Uterus (tissue), 4 donors: ENCODE results near the gene RAD9A. TPM values are rescaled to one million over a fixed set of nuclear protein-coding genes. Genes with fewer than 3 reads are reported as not detected.

Experiments
- DNase-seq, 2 donors: peaks; one replicate each; pipeline ENCODE4 v3.0.0-alpha.2; 2019 to 2020
- H3K27ac ChIP-seq, 2 donors: fragments of 200-600 bp; sonication (generic); 1 replicate in 1 of 2; 2 replicates in 1 of 2; pipeline ENCODE4 v1.5.1; 2016 to 2018
- H3K27me3 ChIP-seq, 2 donors: fragments of 200-600 bp; sonication (generic); one replicate each; pipeline ENCODE4 v1.5.1; 2018 to 2019; ENCODE audit warnings: control low read depth in 1 of 2
- H3K36me3 ChIP-seq, 2 donors: fragments of 200-600 bp; sonication (generic); one replicate each; pipeline ENCODE4 v1.5.1; 2019; ENCODE audit warnings: control low read depth in 1 of 2
- H3K4me1 ChIP-seq, 2 donors: fragments of 200-600 bp; sonication (generic); one replicate each; pipeline ENCODE4 v1.5.1; 2018 to 2019; ENCODE audit warnings: control low read depth in 1 of 2
- H3K4me3 ChIP-seq, 2 donors: fragments of 200-600 bp; sonication (generic); 1 replicate in 1 of 2; 2 replicates in 1 of 2; pipeline ENCODE4 v1.5.1; 2018 to 2019; ENCODE audit warnings: mild to moderate bottlenecking in 1 of 2
- H3K9me3 ChIP-seq, 2 donors: fragments of 200-600 bp; sonication (generic); one replicate each; pipeline ENCODE4 v1.5.1; 2019; ENCODE audit warnings: control low read depth in 1 of 2
- CTCF ChIP-seq, 4 experiments: fragments of 200-600 bp in 2 of 4; fragments of 450-650 bp in 2 of 4; sonication (generic) in 2 of 4; IDR thresholded peaks; one replicate each; pipeline ENCODE4 v1.5.1; 2016 to 2019; ENCODE audit warnings: antibody characterized with exemption in 4 of 4, mild to moderate bottlenecking in 2 of 4, moderate library complexity in 1 of 4
- POLR2A ChIP-seq, 2 donors: fragments of 450-650 bp; IDR thresholded peaks; one replicate each; pipeline ENCODE4 v1.6.1; 2016; ENCODE audit warnings: antibody characterized with exemption in 2 of 2, mild to moderate bottlenecking in 1 of 2, moderate library complexity in 1 of 2
- intact Hi-C: fragments of 100-400 bp; cut with DNase I; formaldehyde crosslinking; loops from one replicate; pipeline ENCODE4 v1.15.1; 2023; ENCODE audit warnings: low total_unique reads
- total RNA-seq, 4 donors: library from RNA; depleted of rRNA in 3 of 4; stranded (reverse); fragments of >200 nt in 3 of 4; gene quantifications; one replicate each; pipeline versions ENCODE4 v1.1.0 to v1.2.4, GENCODE V29; 2014 to 2023
- donor health status: DM: yes; HTN: yes; CAD: no.

RAD9A gene
- total RNA-seq, 4 donors from 2014 or later = 2.6 to 37.3 (median 11.6) TPM

- H3K27ac ChIP-seq = no peak overlapping the region
- H3K27me3 ChIP-seq = peaks cover 0 to 20% of the 10 kb centered on the region in 2 donors
- peaks cover 0 to 3% of the 10 kb centered on the region in 2 donors for H3K4me1 ChIP-seq
- no peak overlapping the region for H3K4me3 ChIP-seq
- intact Hi-C loops = no loop called here
- no peaks in the 10 kb centered on the region for H3K36me3 ChIP-seq
- H3K9me3 ChIP-seq = no peaks in the 10 kb centered on the region
- DNase-seq = no peak
- no peak for TF ChIP-seq POLR2A (IDR thresholded peaks at IDR 0.05)
- TF ChIP-seq CTCF (IDR thresholded peaks at IDR 0.05) = no peak
Observed at GRCh38 chr11:67405688-67406339, 14.0 kb downstream of the RAD9A start.

GRCh38 chr11:67406420-67406968, 14.7 kb downstream of the RAD9A start:
- no peak for DNase-seq
- peaks cover 0 to 20% of the 10 kb centered on the region in 2 donors for H3K27me3 ChIP-seq
- H3K9me3 ChIP-seq = no peaks in the 10 kb centered on the region
- H3K27ac ChIP-seq = no peak overlapping the region
- intact Hi-C loops = no loop called here
- H3K36me3 ChIP-seq = no peaks in the 10 kb centered on the region
- TF ChIP-seq CTCF (IDR thresholded peaks at IDR 0.05) (no peak), POLR2A (IDR thresholded peaks at IDR 0.05) (no peak)
- H3K4me1 ChIP-seq = no peaks in the 10 kb centered on the region
- H3K4me3 ChIP-seq = no peak overlapping the region

GRCh38 chr11:67406969-67407687, 15.3 kb downstream of the RAD9A start:
- no peaks in the 10 kb centered on the region for H3K36me3 ChIP-seq
- no peaks in the 10 kb centered on the region for H3K9me3 ChIP-seq
- no peaks in the 10 kb centered on the region for H3K4me1 ChIP-seq
- TF ChIP-seq CTCF (IDR thresholded peaks at IDR 0.05) (no peak), POLR2A (IDR thresholded peaks at IDR 0.05) (no peak)
- DNase-seq = no peak
- intact Hi-C loops = no loop called here
- no peak overlapping the region for H3K4me3 ChIP-seq
- peaks cover 0 to 20% of the 10 kb centered on the region in 2 donors for H3K27me3 ChIP-seq
- H3K27ac ChIP-seq = no peak overlapping the region

- no peak overlapping the region for H3K4me3 ChIP-seq
- H3K4me1 ChIP-seq = no peaks in the 10 kb centered on the region
- peaks cover 0 to 20% of the 10 kb centered on the region in 2 donors for H3K27me3 ChIP-seq
- intact Hi-C loops = no loop called here
- TF ChIP-seq CTCF (IDR thresholded peaks at IDR 0.05) (no peak), POLR2A (IDR thresholded peaks at IDR 0.05) (no peak)
- H3K9me3 ChIP-seq = no peaks in the 10 kb centered on the region
- H3K27ac ChIP-seq = no peak overlapping the region
- H3K36me3 ChIP-seq = no peaks in the 10 kb centered on the region
- no peak for DNase-seq
Observed at GRCh38 chr11:67407688-67408163, 15.9 kb downstream of the RAD9A start.
